NCI-H2227 (cell line): ENCODE measurements around the gene ERC2.

Source experiments
- DNase-seq: peaks from one replicate; lab custom pipeline; 2025; ENCODE audit not compliant: unreplicated experiment; lab: John Stamatoyannopoulos, UW

The ERC2 gene

DNA sequence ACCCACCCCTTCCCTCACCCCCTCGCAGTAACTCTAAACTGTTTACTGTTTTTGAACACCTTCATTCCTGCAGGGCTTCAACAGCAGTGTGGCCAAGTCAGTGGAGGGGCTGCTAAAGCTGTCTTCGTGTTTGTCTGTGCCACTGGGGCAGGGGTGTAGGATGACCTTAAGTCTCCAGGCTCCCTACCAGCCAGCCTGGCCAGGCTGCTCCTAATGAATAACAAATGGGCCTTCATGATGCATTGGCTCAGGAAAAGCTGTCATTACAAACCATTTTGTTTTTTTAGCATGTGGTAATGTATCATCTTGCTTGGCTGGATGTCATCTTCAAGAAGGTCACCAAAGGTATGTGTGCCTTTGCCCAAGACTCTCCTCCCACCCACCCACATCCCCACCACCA lies 609.0 kb downstream of the ERC2 start:
- DNase-seq, result peak; percentile 27

DNA sequence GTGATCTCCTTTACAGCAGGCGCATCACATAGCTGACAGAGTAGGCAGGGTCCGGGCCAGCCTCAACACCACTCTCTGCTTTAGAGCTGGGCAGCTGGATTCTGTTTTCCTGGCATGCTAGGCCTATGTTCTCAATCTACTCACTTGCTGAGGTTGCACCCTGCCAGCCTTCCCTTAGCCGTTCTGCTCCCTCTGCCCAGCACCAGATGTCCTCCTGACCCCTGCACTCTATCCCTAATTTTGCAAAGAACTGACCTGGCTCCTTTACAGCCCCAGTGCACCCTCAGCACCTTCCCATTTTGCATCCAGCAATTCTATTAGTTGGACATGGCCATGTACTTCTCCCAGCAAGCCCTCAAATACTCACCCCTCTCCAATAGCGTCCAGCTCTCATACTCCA lies 609.5 kb downstream of the ERC2 start:
- no peak for DNase-seq

- no peak for DNase-seq
Measured at GRCh38 chr3:55858302-55858701, 610.0 kb downstream of the ERC2 start.

- DNase-seq, result no peak
Measured at GRCh38 chr3:55857633-55858032, 610.6 kb downstream of the ERC2 start.

- no peak for DNase-seq
Measured at GRCh38 chr3:55855311-55855710, 613.0 kb downstream of the ERC2 start.

DNA sequence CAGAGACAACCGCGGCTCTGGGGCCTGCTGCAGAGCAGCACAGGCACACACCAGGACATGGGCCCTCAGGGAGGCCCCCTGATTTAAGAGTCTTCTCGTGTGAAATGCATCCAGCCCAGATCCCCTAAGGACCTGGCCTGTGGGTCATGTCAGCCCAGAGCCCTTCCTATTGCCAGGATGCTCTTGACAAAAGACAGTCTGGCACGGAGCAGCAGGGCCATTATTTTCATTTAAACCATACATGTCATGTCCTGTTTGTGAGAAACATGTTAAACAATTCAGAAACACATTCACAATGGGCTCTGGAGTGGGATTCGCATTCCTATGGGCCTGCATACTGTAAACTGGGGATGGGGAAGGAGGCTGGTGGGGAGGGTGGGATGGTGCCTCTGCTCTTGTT lies 613.8 kb downstream of the ERC2 start:
- DNase-seq, result no peak

- DNase-seq, result no peak
Measured at GRCh38 chr3:55852326-55852725, 615.9 kb downstream of the ERC2 start.

GRCh38 chr3:55842204-55842603 lies 626.1 kb downstream of the ERC2 start:
- no peak for DNase-seq

- DNase-seq, result peak; percentile 7
Measured at GRCh38 chr3:55831876-55832275, 636.4 kb downstream of the ERC2 start.

DNA sequence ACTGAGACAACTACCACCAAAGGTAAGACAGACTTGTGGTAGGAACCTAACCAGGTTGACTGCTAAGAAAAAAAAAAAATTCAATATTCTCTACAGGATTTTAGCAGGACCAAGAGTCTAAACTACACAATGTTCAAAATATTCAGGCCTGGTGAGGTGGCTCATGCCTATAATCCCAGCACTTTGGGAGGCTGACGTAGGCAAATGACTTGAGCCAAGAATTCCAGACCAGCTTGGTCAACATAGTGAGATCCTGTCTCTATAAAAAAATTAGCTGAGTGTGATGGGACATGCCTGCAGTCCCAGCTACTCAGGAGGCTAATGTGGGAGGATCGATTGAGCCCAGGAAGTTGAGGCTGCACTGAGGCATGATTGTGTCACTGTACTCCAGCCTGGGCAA lies 639.6 kb downstream of the ERC2 start:
- DNase-seq, result no peak

DNA sequence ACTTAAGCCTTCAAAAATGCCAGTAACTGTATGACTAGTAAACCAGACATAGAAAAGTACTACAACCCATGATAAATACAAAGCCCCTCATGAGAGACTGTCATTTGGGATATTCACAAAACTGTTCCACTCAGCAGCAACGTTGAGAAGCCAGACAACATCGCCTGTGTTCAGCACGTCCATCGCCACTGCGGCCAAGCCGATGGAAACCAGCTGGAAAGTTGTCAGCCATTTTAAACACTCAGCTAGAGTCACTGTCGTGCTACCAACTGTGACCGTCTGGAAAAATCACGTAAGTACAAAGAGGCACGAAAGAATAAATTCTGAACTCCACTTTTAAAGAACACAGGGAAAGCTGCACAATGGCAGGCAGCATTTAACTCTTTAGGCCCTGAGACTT lies 640.5 kb downstream of the ERC2 start:
- no peak for DNase-seq

- peak; percentile 52 for DNase-seq
Measured at GRCh38 chr3:55826731-55827496, 641.4 kb downstream of the ERC2 start.

DNA sequence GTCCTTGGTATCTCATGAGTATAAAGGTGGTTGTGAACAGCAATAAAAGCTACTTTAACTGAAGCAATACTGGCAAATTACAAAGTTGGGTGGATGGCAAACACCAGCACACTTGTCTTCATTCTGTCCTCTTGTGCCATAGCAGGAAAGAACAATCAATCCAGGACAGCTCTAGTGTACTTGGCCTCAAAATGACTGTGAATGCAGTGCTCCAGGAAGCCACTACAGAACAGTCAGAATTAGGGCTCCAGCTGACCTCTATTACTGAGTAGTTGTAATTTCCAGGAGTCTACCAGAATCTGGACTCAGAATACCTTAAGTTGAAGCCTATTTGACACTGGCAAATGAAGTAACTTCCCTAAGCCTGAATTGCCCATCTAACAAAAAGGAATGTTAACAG lies 642.2 kb downstream of the ERC2 start:
- no peak for DNase-seq

DNA sequence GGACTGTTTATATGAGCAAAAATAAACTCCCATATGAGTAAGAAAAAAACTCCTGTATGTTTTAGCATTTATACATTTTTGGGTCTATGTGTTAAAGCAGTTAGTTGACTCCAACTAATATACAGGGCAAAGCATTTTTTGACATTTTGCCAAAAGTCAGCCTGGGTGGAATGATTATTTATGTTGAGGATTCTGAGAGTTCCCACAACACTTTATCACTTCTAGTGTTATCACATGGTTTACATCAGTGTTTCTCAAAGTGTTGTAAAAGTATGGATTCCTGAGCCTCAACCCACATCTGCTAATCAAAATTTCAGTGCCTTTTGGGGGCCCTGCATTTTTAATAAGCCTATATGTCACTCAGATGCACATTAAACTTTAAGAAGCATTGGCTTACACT lies 643.9 kb downstream of the ERC2 start:
- no peak for DNase-seq

DNA sequence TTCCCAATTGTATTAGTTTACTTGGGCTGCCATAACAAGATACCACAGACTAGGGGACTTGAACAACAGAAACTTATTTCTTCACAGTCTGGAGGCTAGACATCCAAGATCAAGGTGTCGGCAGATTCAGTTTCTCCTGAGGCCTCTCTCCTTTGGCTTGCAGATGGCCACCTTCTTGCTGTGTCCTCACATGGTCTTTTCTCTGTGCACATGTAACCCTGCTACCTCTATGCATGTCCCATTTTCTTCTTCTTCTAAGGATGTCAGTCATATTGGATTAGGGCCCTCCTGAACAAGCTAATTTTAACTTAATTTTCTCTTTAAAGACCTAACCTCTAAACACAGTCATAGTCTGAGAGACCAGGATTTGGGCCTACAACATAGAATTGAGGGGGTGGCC lies 644.4 kb downstream of the ERC2 start:
- DNase-seq, result no peak

DNA sequence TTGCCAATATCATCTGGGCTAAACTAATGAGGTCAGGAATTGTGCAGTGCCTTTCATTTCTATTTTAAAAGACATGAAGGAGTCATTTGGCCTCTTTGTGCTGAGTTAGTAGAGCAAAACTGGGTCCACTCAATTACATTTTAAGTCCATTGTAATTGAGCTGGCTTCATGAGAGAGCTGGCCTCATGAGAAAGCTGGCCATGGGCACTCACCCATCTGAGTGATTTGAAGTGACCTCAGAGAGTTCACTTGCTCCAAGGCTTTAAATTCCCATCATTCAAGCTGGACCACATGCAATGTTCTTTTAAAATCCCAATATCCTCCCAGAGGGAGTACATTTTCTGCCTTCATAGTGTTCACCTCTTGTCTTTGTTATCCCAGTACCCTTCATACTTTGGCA lies 645.3 kb downstream of the ERC2 start:
- no peak for DNase-seq

DNA sequence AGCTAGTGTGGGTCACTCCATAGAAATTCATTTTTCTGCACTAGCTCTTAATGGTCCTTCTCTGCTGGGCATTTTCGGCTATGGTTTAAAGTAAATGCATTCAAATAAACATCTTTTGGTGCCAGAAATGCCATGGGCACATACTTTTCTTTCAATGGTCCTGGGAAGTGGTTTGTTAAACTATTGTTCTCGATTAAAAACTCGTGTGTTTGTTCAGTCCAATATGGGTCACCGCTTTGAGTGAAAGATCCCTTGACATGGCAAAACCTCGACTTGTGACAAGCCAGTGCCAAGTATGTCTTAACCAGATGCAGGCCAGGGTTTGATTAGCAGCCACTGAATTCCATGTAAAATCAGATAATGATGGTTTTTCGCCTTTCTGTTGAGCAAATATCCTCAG lies 649.3 kb downstream of the ERC2 start:
- DNase-seq, result no peak

DNA sequence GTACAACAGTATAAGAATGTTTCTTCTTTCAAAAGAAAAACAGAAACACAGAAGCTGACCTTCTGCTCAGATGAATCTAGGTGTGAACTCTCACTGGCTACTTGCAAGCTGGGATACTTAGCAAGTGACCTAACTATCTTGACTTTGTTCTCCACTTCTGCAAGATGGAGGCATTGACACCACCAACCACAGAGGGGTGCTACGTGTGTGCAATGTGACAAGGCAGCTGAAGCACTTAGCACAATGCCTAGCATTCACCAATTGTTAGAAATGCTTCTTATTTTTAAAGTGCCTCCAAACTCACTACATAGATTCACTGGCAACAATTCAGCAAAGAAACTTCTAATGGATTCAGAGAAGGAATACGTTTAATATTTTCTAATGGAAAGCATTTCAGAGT lies 649.8 kb downstream of the ERC2 start:
- no peak for DNase-seq

- DNase-seq, result no peak
Measured at GRCh38 chr3:55816794-55817576, 651.3 kb downstream of the ERC2 start.

DNA sequence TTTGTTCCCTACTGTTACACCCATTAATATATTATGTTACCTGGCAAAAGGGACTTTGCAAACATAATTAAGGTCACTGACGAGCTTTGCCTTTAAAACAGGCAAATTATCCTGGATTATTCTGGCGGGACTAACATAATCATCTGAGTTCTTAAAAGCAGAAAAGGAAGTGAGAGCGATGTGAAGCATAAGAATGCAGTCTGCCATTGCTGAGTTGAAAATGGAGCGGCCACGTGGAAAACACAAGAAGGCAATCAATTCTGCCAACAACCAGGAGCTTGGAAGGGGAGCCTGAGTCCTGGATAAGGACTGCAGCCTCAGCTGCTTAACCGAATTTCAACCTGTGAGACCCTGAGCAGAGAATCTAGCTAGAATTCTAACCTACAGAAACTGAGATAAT lies 653.0 kb downstream of the ERC2 start:
- no peak for DNase-seq

DNA sequence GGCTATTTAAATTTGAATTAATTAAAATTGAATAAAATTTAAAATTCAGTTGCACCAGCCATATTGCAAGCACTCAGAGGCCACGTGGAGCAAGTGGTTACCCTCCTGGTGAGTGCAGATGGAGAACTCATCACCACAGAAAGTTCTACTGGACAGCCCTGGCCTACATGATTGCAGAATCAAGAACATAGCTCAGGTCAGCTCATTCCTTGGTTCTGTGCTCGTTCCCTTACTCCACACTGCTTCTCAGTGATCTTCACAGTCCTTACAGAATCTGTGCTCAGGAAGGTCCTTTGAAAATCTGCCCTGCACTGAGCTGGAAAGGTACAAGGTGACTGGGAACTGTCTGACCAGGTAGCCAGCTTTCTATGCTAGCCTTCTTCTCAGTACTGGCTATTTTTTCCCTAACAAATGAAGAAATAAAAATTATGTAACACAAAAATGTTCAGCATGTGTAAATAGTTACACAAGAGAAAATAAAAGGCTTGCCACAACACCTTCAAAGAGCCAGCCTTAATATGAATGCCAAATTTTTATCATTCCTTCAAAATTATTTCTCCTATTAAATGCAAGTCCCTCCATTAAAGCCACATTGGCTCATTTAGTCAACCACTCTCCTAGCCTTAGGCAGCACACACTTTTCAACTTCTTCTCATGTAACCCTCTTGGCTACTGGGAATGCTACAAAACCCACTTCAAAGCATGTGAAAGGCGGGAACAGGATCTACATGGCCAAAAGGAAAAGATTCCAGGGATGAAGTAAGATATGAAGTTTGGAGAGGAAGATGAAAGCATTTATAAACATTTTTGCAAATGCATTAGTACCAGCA lies 654.8 kb downstream of the ERC2 start:
- no peak for DNase-seq
